Measurements from ENCODE around the gene GGACT. TPM values are rescaled to one million over a fixed set of nuclear protein-coding genes. Genes with fewer than 3 reads are reported as not detected.
"Not testable (repeated sequence)": the region's sequence is repeated elsewhere in the genome, so short reads cannot be mapped to it uniquely, and the experiment has no call there.

GGACT gene
- total and polyA plus RNA-seq, 5 donors from 2014 or later = 8.3 to 15.1 (median 9.3) TPM

- Histone ChIP-seq H3K27ac (ENCODE audit: insufficient read depth, low read length, poor library complexity, severe bottlenecking) (no peak overlapping the region), H3K36me3 (ENCODE audit: control insufficient read depth, insufficient read depth, low read length) (peaks cover 29% of the 10 kb centered on the region), H3K27me3 (ENCODE audit: control insufficient read depth, insufficient read depth, low read length) (no peaks in the 10 kb centered on the region), H3K4me3 (ENCODE audit: low read depth, low read length) (no peak overlapping the region), H3K4me1 (ENCODE audit: control insufficient read depth, insufficient read depth, low read length, poor library complexity, severe bottlenecking) (peaks cover 8% of the 10 kb centered on the region), H3K9me3 (ENCODE audit: control insufficient read depth in 2 of 2, low read length in 2 of 2) (no peaks in the 10 kb centered on the region)
- Mint-ChIP-seq H3K27ac (no peak overlapping the region), H3K4me1 (peaks cover 17 to 37% (median 22%) of the 10 kb centered on the region in 4 donors), H3K36me3 (peaks cover 43% of the 10 kb centered on the region), H3K27me3 (no peaks in the 10 kb centered on the region), H3K9me3 (no peaks in the 10 kb centered on the region), H3K4me3 (no peak overlapping the region)
- ATAC-seq (ENCODE audit: low read depth in 2 of 2) = no peak
- DNase-seq = no peak
These were observed 7.6 kb downstream of the GGACT start for GRCh38 chr13:100581030-100581429.

- no peak for ATAC-seq (ENCODE audit: low read depth in 2 of 2)
- peaks cover 5% of the 10 kb centered on the region for H3K4me1 ChIP-seq (ENCODE audit: control insufficient read depth, insufficient read depth, low read length, poor library complexity, severe bottlenecking)
- Mint-ChIP-seq H3K36me3 (peaks cover 43% of the 10 kb centered on the region), H3K27ac (peak overlapping the region in 1 of 3 donors; percentile 43), H3K27me3 (no peaks in the 10 kb centered on the region), H3K4me3 (no peak overlapping the region), H3K9me3 (no peaks in the 10 kb centered on the region), H3K4me1 (peaks cover 12 to 31% (median 20%) of the 10 kb centered on the region in 4 donors)
- DNase-seq = no peak
- H3K27me3 ChIP-seq (ENCODE audit: control insufficient read depth, insufficient read depth, low read length) = no peaks in the 10 kb centered on the region
- H3K4me3 ChIP-seq (ENCODE audit: low read depth, low read length) = no peak overlapping the region
- H3K9me3 ChIP-seq (ENCODE audit: control insufficient read depth in 2 of 2, low read length in 2 of 2) = no peaks in the 10 kb centered on the region
- H3K36me3 ChIP-seq (ENCODE audit: control insufficient read depth, insufficient read depth, low read length) = peaks cover 29% of the 10 kb centered on the region
- no peak overlapping the region for H3K27ac ChIP-seq (ENCODE audit: insufficient read depth, low read length, poor library complexity, severe bottlenecking)
These were observed 8.5 kb downstream of the GGACT start for GRCh38 chr13:100580045-100580444.

- not testable (repeated sequence) for ATAC-seq (ENCODE audit: low read depth in 2 of 2); H3K27me3 ChIP-seq (ENCODE audit: control insufficient read depth, insufficient read depth, low read length); H3K4me1 ChIP-seq (ENCODE audit: control insufficient read depth, insufficient read depth, low read length, poor library complexity, severe bottlenecking); H3K4me3 ChIP-seq (ENCODE audit: low read depth, low read length); H3K9me3 Mint-ChIP-seq; H3K27ac ChIP-seq (ENCODE audit: insufficient read depth, low read length, poor library complexity, severe bottlenecking); H3K27me3 Mint-ChIP-seq; H3K4me3 Mint-ChIP-seq; H3K9me3 ChIP-seq (ENCODE audit: control insufficient read depth in 2 of 2, low read length in 2 of 2); DNase-seq
- Mint-ChIP-seq H3K36me3 (peaks cover 37% of the 10 kb centered on the region), H3K27ac (peak overlapping the region in 1 of 3 donors; percentile 75), H3K4me1 (peaks cover 17 to 34% (median 23%) of the 10 kb centered on the region in 4 donors)
- H3K36me3 ChIP-seq (ENCODE audit: control insufficient read depth, insufficient read depth, low read length) = peaks cover 29% of the 10 kb centered on the region
These were observed 11.3 kb downstream of the GGACT start for GRCh38 chr13:100577239-100577638.

DNA sequence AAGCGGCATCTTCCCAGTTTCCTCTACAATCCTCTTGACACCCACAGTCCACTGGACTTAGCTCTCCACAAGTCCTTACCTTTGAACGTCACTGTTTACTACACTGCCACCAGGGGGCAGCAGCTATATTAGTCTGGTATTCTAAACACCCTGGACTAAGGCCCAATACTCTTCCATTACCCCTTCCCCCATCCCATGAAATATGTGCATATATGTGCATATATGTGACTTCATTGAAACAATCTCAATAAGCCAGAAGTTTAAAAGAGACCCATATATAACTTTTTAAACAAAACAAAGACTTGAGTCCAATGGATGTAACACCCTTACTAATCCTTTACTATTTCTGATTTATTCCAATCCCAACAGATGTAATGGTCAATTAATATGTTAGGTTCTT, 15.5 kb downstream of the GGACT start:
- Histone ChIP-seq H3K36me3 (ENCODE audit: control insufficient read depth, insufficient read depth, low read length) (peaks cover 4% of the 10 kb centered on the region), H3K4me1 (ENCODE audit: control insufficient read depth, insufficient read depth, low read length, poor library complexity, severe bottlenecking) (peaks cover 9% of the 10 kb centered on the region), H3K27ac (ENCODE audit: insufficient read depth, low read length, poor library complexity, severe bottlenecking) (no peak overlapping the region), H3K4me3 (ENCODE audit: low read depth, low read length) (no peak overlapping the region), H3K9me3 (ENCODE audit: control insufficient read depth in 2 of 2, low read length in 2 of 2) (no peaks in the 10 kb centered on the region), H3K27me3 (ENCODE audit: control insufficient read depth, insufficient read depth, low read length) (no peaks in the 10 kb centered on the region)
- no peak overlapping the region for H3K4me3 Mint-ChIP-seq
- H3K27ac Mint-ChIP-seq = peak overlapping the region in 2 of 3 donors; percentile 36 to 76
- peaks cover 16% of the 10 kb centered on the region for H3K36me3 Mint-ChIP-seq
- ATAC-seq (ENCODE audit: low read depth in 2 of 2) (peak; percentile 82 to 84), DNase-seq (peak; percentile 50 to 89 (median 69))
- H3K9me3 Mint-ChIP-seq = no peaks in the 10 kb centered on the region
- peaks cover 7 to 21% (median 18%) of the 10 kb centered on the region in 4 donors for H3K4me1 Mint-ChIP-seq
- H3K27me3 Mint-ChIP-seq = no peaks in the 10 kb centered on the region

GRCh38 chr13:100566543-100566942, 22.0 kb downstream of the GGACT start:
- DNase-seq = no peak
- Mint-ChIP-seq H3K9me3 (peaks cover 0 to 2% (median 0%) of the 10 kb centered on the region in 7 donors), H3K27ac (no peak overlapping the region), H3K4me3 (no peak overlapping the region), H3K36me3 (peaks cover 36% of the 10 kb centered on the region), H3K4me1 (peaks cover 0 to 11% (median 4%) of the 10 kb centered on the region in 4 donors), H3K27me3 (no peaks in the 10 kb centered on the region)
- Histone ChIP-seq H3K27me3 (ENCODE audit: control insufficient read depth, insufficient read depth, low read length) (no peaks in the 10 kb centered on the region), H3K27ac (ENCODE audit: insufficient read depth, low read length, poor library complexity, severe bottlenecking) (no peak overlapping the region), H3K4me3 (ENCODE audit: low read depth, low read length) (no peak overlapping the region), H3K9me3 (ENCODE audit: control insufficient read depth in 2 of 2, low read length in 2 of 2) (no peaks in the 10 kb centered on the region), H3K4me1 (ENCODE audit: control insufficient read depth, insufficient read depth, low read length, poor library complexity, severe bottlenecking) (no peaks in the 10 kb centered on the region), H3K36me3 (ENCODE audit: control insufficient read depth, insufficient read depth, low read length) (peaks cover 2% of the 10 kb centered on the region)
- ATAC-seq (ENCODE audit: low read depth in 2 of 2) = no peak

GRCh38 chr13:100565286-100565685, 23.3 kb downstream of the GGACT start:
- no peak overlapping the region for H3K27ac Mint-ChIP-seq
- no peak for ATAC-seq (ENCODE audit: low read depth in 2 of 2)

GRCh38 chr13:100564444-100565223, 24.0 kb downstream of the GGACT start:
- DNase-seq (no peak), ATAC-seq (ENCODE audit: low read depth in 2 of 2) (no peak)
- H3K36me3 ChIP-seq (ENCODE audit: control insufficient read depth, insufficient read depth, low read length) = peaks cover 2% of the 10 kb centered on the region
- no peaks in the 10 kb centered on the region for H3K9me3 ChIP-seq (ENCODE audit: control insufficient read depth in 2 of 2, low read length in 2 of 2)
- H3K27ac Mint-ChIP-seq = no peak overlapping the region
- H3K36me3 Mint-ChIP-seq = peaks cover 37% of the 10 kb centered on the region
- peaks cover 0 to 2% (median 0%) of the 10 kb centered on the region in 7 donors for H3K9me3 Mint-ChIP-seq
- peaks cover 0 to 13% (median 4%) of the 10 kb centered on the region in 4 donors for H3K4me1 Mint-ChIP-seq
- H3K4me3 Mint-ChIP-seq = no peak overlapping the region
- no peaks in the 10 kb centered on the region for H3K27me3 ChIP-seq (ENCODE audit: control insufficient read depth, insufficient read depth, low read length)
- no peak overlapping the region for H3K27ac ChIP-seq (ENCODE audit: insufficient read depth, low read length, poor library complexity, severe bottlenecking)
- H3K27me3 Mint-ChIP-seq = no peaks in the 10 kb centered on the region
- no peaks in the 10 kb centered on the region for H3K4me1 ChIP-seq (ENCODE audit: control insufficient read depth, insufficient read depth, low read length, poor library complexity, severe bottlenecking)
- H3K4me3 ChIP-seq (ENCODE audit: low read depth, low read length) = no peak overlapping the region

More at GRCh38 chr13:100565286-100565685, 23.3 kb downstream of the GGACT start:
- H3K9me3 Mint-ChIP-seq = peaks cover 0 to 2% (median 0%) of the 10 kb centered on the region in 7 donors
- H3K27ac ChIP-seq (ENCODE audit: insufficient read depth, low read length, poor library complexity, severe bottlenecking) = no peak overlapping the region
- H3K4me3 Mint-ChIP-seq = no peak overlapping the region
- H3K36me3 Mint-ChIP-seq = peaks cover 39% of the 10 kb centered on the region
- H3K4me1 ChIP-seq (ENCODE audit: control insufficient read depth, insufficient read depth, low read length, poor library complexity, severe bottlenecking) = no peaks in the 10 kb centered on the region
- no peak overlapping the region for H3K4me3 ChIP-seq (ENCODE audit: low read depth, low read length)
- H3K36me3 ChIP-seq (ENCODE audit: control insufficient read depth, insufficient read depth, low read length) = peaks cover 2% of the 10 kb centered on the region
- H3K4me1 Mint-ChIP-seq = peaks cover 0 to 11% (median 4%) of the 10 kb centered on the region in 4 donors
- no peaks in the 10 kb centered on the region for H3K27me3 Mint-ChIP-seq
- H3K27me3 ChIP-seq (ENCODE audit: control insufficient read depth, insufficient read depth, low read length) = no peaks in the 10 kb centered on the region
- no peak for DNase-seq
- H3K9me3 ChIP-seq (ENCODE audit: control insufficient read depth in 2 of 2, low read length in 2 of 2) = no peaks in the 10 kb centered on the region

DNA sequence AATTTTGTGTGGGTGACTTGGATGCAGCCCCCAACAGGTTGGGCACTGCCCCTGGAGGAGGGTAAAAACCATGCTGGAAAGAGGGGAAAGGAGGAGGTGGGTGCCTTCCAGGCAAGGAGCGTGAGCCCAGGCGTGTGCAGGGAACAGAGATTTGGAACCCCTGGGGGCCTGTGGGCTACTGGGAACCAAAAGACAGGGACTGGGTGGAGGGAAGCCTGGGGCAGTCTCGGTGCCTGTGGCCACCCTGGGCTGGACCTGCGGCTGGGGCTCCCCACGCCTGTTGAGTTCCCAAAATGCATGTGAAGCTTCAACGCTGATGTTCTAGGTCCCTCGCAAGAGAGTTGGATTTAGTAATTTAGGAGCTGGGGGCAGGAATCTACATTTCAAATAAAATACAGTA, 24.8 kb downstream of the GGACT start:
- no peak overlapping the region for H3K27ac Mint-ChIP-seq
- Histone ChIP-seq H3K4me3 (ENCODE audit: low read depth, low read length) (no peak overlapping the region), H3K27me3 (ENCODE audit: control insufficient read depth, insufficient read depth, low read length) (no peaks in the 10 kb centered on the region), H3K27ac (ENCODE audit: insufficient read depth, low read length, poor library complexity, severe bottlenecking) (no peak overlapping the region), H3K4me1 (ENCODE audit: control insufficient read depth, insufficient read depth, low read length, poor library complexity, severe bottlenecking) (no peaks in the 10 kb centered on the region), H3K36me3 (ENCODE audit: control insufficient read depth, insufficient read depth, low read length) (peaks cover 2% of the 10 kb centered on the region), H3K9me3 (ENCODE audit: control insufficient read depth in 2 of 2, low read length in 2 of 2) (no peaks in the 10 kb centered on the region)
- no peaks in the 10 kb centered on the region for H3K27me3 Mint-ChIP-seq
- peaks cover 38% of the 10 kb centered on the region for H3K36me3 Mint-ChIP-seq
- H3K9me3 Mint-ChIP-seq = peaks cover 0 to 2% (median 0%) of the 10 kb centered on the region in 7 donors
- ATAC-seq (ENCODE audit: low read depth in 2 of 2) (no peak), DNase-seq (no peak)
- H3K4me1 Mint-ChIP-seq = peaks cover 0 to 13% (median 4%) of the 10 kb centered on the region in 4 donors
- no peak overlapping the region for H3K4me3 Mint-ChIP-seq

Data from CD4-positive, CD25-positive, alpha-beta regulatory T cell (primary cell).